HG03521 (cell line): Measurements from ENCODE around the gene UBE2R2.

ENCODE experiments used
- ATAC-seq: cut with Tn5 transposase; IDR thresholded peaks from one replicate; pipeline ENCODE4 v1.9.1; 2021; ENCODE audit warnings: mild to moderate bottlenecking, moderate library complexity; ENCODE audit not compliant: unreplicated experiment

UBE2R2 gene

GRCh38 chr9:33880211-33881089 lies 63.5 kb downstream of the UBE2R2 start:
- no peak for ATAC-seq

DNA sequence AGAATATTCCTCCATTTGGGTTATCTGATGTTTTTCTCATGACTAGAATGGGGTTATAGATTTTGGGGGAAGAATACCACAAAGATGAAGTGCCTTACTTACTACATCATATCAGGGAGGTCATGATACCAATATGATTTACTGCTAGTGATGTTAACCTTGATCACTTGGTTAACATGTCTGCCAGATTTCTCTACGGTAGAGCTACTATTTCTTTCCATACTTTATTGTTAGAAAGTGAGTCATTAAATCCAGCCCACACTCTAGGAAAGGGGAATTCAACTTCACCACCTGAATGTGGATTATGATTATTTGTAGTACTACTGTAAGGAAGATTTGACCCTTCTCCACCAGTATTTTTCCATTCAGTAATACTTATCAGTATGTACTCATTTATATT lies 64.7 kb downstream of the UBE2R2 start:
- no peak for ATAC-seq

- no peak for ATAC-seq
Observed at GRCh38 chr9:33884856-33885701, 68.1 kb downstream of the UBE2R2 start.

DNA sequence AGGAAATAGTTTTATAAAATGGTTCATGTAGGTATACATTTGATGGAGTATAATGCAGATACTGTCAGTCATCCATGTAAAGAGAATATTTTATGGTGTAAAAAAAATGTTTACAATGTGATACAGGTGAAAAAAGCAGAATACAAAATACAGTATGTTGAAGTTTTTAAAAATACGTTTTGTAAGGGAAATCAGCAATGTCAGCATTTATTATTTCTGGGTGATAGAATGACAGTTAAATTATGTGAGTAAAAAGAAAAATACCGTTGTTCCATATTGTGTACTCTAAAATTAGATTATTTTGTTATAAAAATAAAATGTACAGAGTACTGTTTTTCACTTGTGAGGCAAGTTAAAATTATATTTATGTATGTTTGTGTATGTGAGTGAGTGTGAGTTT lies 69.0 kb downstream of the UBE2R2 start:
- ATAC-seq = no peak

- no peak for ATAC-seq
Observed at GRCh38 chr9:33893861-33894260, 76.9 kb downstream of the UBE2R2 start.

- no peak for ATAC-seq
Observed at GRCh38 chr9:33894316-33894715, 77.4 kb downstream of the UBE2R2 start.

- no peak for ATAC-seq
Observed at GRCh38 chr9:33903157-33903780, 86.3 kb downstream of the UBE2R2 start.

DNA sequence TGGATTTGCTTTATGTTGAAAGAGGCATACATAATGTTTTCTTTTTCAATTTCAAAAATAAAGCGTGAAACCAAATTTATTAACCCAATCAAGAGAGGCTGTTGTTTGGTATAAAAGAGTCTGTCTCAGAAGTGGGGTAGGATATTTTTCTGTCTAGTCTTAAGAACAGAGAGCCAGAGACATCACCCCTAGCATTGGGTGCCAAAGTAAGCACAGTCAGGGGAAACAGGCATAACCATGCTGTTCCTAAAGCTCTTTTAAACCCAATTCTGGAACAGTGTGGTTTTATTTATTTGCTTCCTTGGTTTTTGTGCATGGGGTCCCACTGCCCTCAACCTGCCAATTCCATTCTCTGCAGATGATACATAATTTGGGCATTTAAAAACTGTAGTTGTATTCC lies 88.2 kb downstream of the UBE2R2 start:
- ATAC-seq = no peak

GRCh38 chr9:33906769-33907168 lies 89.8 kb downstream of the UBE2R2 start:
- no peak for ATAC-seq

- no peak for ATAC-seq
Observed at GRCh38 chr9:33907347-33907746, 90.4 kb downstream of the UBE2R2 start.

DNA sequence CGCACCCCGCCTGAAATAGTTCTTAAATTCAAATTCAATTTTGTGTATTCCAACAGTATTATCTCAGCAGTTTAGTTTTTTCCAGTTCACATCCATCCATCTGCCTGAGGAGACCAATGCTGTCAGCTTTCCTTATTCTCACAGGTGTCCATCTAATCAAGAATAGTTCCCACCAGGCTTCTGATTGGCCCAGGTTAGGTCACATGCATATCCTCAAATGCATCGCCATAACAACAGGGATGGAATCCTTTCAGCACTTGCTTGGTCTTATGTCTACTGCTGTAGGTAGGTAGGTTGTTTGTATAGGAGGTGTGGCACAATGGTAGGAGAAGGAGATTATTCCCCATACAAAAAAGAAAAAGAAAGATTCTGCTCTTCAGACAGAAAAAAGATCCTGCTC lies 91.2 kb downstream of the UBE2R2 start:
- no peak for ATAC-seq

DNA sequence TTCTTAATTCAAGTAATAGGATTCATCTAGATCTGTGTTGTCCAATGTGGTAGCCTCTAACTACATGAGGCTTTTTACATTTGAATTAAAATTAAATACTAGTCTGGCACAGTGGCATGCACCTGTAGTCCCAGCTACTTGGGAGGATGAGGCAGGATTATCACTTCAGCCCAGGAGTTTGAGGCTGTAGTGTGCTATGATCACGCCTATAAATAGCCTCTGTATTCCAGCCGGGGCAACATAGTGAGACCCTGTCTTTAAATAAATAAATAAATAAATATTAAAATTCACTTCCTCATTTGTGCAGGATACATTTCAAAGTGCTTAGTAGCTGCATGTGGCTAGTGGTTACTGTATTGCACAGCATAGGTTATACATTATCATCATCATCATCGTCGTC lies 91.8 kb downstream of the UBE2R2 start:
- no peak for ATAC-seq

- ATAC-seq = no peak
Observed at GRCh38 chr9:33913541-33913940, 96.6 kb downstream of the UBE2R2 start.

DNA sequence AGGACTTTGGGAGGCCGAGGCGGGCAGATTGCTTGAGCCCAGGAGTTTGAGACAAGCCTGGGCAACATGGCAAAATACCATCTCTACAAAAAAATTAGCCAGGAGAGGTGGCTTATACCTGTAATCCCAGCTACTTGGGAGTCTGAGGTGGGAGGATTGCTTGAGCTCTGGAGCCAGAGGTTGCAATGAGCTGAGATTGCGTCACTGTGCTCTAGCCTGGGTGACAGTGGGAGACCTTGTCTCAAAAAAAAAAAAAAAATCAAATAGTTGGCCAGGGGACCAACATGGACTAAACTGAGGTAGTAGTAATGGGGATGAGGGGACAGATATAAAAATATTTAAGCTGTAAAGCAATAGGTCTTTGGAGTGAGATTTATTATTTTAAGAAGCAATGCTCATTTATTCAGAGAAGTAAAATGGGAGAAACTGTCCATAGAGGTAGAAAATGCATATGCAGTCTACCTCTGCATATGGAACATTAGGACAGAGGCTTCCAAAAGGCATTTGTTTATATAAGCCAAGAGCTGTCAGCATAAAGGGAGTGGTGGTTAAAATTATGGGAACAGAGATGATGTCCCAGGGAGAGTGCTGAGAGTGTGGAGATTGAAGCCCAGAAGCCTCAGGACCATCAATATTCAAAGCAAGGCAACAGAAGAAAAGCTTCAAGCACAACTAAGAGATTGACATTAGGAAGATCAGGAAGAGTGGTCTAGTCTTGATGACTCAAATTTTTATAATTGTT lies 98.1 kb downstream of the UBE2R2 start:
- ATAC-seq = no peak

- ATAC-seq = no peak
Observed at GRCh38 chr9:33917036-33917435, 100.1 kb downstream of the UBE2R2 start.

DNA sequence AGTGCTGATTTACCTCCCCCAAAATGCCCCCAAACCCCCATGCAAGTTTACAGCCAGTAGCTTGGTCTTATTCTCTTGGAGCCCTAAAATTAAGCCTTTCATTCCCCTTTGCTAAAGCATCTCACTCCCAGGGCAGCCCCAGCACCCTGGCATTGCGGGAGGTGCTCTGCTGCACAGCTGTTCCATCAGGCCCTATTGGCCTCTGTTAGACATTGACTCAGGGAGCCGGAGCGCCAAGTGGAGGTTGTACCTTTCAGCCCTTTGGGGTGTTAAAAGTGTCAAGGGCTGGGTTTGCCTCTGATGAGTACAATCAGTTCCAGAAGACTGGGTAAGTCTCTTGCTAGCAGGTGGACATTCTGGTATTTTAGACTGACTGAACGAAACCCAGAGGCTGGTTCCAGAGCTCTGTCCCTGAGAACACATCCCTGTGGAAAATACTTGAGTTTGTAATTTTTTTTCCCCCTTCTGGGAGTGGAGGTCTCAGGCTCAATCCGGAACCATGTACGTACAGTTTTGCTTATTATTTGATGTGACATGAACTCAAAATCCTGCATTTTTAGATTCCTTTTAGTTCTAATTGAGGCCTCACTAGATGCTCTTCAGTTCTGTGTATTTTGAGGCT lies 102.4 kb downstream of the UBE2R2 start:
- ATAC-seq = no peak

- ATAC-seq = no peak
Observed at GRCh38 chr9:33921967-33922895, 105.3 kb downstream of the UBE2R2 start.

- ATAC-seq = no peak
Observed at GRCh38 chr9:33923079-33923478, 106.1 kb downstream of the UBE2R2 start.

GRCh38 chr9:33923998-33924701 lies 107.2 kb downstream of the UBE2R2 start:
- no peak for ATAC-seq
